ENCODE results near the gene GNAQ.
"Not testable (repeated sequence)": the region's sequence is repeated elsewhere in the genome, so short reads cannot be mapped to it uniquely, and the experiment has no call there.

GNAQ gene

DNA sequence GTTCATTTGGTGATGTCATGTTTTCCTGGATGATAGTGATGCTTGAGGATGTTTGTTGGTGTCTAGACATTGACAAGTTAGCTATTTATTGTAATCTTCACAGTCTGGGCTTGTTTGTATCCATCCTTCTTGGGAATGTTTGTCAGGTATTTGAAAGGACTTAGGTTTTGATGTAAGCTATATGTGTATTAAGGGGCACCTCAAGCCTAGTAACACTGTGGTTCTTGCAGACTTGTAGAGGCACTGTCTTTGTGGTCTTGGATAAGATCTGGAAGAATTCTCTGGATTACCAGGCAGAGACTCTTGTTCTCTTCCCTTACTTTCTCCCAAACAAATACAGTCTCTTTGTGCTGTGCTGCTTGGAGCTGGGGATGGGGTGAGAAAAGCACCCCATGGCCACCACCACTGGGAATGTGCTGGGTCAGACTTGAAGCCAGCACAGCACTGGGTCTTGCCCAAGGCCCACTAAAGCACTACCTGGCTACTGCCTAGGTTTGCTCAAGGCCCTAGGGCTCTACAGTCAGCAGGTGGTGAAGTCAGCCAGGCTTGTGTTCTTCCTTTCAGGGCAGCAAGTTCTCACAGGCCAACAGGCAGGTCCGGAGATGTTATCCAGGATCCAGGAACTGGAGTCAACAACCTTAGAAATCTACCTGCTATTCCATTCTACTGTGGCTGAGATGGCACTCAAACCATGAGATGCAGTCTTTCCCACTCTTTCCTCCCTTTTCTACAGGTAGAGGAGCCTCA is 334.2 kb downstream of the GNAQ start:
- TF ChIP-seq, protein P1, sequence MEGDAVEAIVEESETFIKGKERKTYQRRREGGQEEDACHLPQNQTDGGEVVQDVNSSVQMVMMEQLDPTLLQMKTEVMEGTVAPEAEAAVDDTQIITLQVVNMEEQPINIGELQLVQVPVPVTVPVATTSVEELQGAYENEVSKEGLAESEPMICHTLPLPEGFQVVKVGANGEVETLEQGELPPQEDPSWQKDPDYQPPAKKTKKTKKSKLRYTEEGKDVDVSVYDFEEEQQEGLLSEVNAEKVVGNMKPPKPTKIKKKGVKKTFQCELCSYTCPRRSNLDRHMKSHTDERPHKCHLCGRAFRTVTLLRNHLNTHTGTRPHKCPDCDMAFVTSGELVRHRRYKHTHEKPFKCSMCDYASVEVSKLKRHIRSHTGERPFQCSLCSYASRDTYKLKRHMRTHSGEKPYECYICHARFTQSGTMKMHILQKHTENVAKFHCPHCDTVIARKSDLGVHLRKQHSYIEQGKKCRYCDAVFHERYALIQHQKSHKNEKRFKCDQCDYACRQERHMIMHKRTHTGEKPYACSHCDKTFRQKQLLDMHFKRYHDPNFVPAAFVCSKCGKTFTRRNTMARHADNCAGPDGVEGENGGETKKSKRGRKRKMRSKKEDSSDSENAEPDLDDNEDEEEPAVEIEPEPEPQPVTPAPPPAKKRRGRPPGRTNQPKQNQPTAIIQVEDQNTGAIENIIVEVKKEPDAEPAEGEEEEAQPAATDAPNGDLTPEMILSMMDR (IDR thresholded peaks at IDR 0.05; ENCODE audit: insufficient read depth, low read depth, low read length, missing control alignments) = no peak

DNA sequence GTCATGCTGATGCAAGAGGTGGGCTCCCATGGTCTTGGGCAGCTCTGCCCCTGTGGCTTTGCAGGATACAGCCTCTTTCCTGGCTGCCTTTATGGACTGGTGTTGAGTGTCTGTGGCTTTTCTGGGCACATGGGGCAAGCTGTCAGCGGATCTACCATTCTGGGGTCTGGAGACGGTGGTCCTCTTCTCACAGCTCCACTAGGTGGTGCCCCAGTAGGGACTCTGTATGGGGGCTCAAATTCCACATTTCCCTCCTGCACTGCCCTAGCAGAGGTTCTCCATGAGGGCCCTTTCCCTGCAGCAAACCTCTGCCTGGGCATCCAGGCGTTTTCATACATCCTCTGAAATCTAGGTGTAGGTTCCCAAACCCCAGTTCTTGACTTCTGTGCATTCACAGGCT is 340.9 kb downstream of the GNAQ start:
- DNase-seq (ENCODE audit: low read depth); H3K4me3 ChIP-seq (ENCODE audit: low read depth, low read length): not testable (repeated sequence)

More for the DNA sequence above, 334.2 kb downstream of the GNAQ start:
- H3K4me3 ChIP-seq (ENCODE audit: low read depth, low read length) = no peak overlapping the region
- DNase-seq (ENCODE audit: low read depth) = no peak

DNA sequence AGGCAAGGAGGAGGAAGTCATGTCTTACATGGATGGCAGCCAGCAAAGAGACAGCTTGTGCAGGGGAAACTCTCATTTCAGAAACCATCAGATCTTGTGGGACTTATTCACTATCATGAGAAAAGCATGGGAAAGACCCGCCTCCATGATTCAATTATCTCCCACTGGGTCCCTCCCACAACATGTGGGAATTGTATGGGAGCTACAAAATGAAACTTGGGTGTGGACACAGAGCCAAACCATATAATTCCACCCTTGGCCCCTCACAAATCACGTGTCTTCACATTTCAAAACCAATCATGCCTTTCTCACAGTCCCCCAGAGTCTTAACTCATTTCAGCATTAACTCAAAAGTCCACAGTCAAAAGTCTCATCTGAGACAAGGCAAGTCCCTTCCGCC is 341.5 kb downstream of the GNAQ start:
- H3K4me3 ChIP-seq (ENCODE audit: low read depth, low read length); DNase-seq (ENCODE audit: low read depth): not testable (repeated sequence)

DNA sequence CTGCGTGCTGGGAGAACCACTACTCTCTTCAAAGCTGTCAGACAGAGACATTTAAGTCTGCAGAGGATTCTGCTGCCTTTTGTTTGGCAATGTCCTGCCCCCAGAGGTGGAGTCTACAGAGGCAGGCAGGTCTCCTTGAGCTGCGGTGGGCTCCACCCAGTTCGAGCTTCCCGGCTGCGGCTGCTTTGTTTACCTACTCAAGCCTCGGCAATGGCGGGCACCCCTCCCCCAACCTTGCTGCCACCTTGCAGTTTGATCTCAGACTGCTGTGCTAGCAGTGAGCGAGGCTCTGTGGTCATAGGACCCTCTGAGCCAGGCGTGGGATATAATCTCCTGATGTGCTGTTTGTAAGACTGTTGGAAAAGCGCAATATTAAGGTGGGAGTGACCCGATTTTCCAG is 343.9 kb downstream of the GNAQ start:
- not testable (repeated sequence) for H3K4me3 ChIP-seq (ENCODE audit: low read depth, low read length); DNase-seq (ENCODE audit: low read depth)

DNA sequence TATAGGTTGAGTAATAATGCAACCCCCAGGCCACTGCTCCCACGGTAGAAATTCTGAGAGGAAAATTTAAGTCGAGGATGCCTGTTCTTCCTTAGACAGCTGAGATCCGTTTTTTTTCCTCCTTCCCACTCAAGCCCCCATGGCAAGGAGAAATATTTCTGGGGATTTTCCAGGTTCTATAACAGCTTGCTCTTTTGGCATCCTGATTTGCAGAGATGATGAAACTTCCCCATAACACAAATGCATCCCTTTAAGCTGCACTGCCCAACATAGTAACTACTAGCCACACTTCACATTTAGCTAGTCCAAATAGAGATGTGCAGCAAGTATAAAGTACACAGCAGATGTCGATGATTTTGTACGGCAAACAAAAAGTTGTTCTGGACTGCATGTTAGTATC is 351.0 kb downstream of the GNAQ start:
- H3K4me3 ChIP-seq (ENCODE audit: low read depth, low read length) = no peak overlapping the region
- DNase-seq (ENCODE audit: low read depth) = no peak
- TF ChIP-seq, protein P1 (IDR thresholded peaks at IDR 0.05; ENCODE audit: insufficient read depth, low read depth, low read length, missing control alignments) = no peak

DNA sequence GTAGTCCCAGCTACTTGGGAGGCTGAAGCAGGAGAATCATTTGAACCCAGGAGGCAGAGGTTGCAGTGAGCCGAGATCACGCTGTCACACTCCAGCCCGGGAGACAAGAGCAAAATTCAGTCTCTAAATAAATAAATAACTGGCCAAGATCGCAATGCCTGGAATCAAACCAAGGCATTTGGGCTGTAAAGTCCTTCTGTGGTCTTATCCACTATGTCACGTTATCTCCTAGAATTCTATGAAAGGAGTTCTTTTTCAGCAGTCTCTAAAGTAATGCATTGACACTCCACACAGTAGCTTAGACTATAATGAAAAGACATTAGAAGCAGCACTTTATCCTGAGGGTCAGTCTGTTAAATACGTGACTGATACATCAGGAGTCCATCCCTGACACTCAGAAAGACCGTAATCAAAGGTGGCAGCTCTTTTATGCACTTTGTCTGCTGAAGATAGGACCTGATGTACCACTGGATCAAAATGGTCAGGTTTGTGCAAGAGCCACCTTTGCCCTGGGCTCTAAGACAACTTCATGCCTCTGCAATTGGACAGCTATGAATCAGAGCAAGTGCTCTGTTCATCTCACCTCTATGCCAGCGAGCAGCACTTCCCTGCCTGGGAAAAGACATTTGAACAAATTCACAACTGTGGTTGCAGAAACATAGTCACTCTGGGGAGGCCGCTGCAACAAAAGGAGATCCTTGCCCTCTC is 351.8 kb downstream of the GNAQ start:
- no peak overlapping the region for H3K4me3 ChIP-seq (ENCODE audit: low read depth, low read length)
- DNase-seq (ENCODE audit: low read depth) = no peak
- TF ChIP-seq, protein P1 (IDR thresholded peaks at IDR 0.05; ENCODE audit: insufficient read depth, low read depth, low read length, missing control alignments) = no peak

DNA sequence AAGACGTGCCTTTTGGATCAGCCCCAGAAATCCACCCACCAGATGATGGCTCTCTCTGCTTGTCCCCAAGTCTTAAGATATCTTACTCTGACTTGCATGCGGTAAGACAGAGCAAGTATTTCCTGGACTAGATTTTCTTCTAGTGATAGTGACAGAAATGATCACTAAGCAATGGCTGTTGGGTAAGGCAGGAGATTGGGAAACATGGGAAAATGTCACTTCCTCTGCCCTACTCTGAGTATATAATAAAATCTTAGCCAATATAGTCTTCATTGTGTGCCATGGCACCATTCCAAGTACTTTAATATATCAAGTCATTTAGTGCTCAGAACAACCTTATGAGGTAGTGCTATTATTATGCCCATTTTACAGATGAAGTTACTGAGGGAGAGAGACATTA is 352.5 kb downstream of the GNAQ start:
- TF ChIP-seq, protein P1 (IDR thresholded peaks at IDR 0.05; ENCODE audit: insufficient read depth, low read depth, low read length, missing control alignments) = no peak
- DNase-seq (ENCODE audit: low read depth) = no peak
- H3K4me3 ChIP-seq (ENCODE audit: low read depth, low read length) = no peak overlapping the region

DNA sequence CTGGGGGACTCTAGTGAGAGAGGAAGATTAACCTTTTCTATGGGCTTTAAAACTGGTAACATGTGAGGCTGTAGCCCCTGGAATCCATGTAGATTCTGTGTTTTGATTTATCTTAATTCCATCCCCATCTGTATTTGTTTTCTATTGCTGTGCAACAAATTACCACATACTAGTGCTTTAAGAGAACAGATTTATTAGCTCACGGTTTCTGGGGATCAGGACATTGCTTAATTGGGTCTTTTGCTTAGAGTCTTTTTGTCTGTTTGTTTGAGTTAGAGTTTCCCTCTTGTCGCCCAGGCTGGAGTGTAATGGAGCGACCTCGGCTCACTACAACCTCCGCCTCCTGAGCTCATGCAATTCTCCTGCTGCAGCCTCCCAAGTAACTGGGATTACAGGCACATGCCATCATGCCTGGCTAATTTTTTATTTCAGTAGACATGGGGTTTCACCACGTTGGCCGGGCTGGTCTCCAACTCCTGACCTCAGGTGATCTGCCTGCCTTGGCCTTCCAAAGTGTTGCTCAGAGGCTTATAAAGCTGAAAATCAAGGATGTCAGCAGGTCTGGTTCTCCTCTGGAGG is 353.6 kb downstream of the GNAQ start:
- no peak for DNase-seq (ENCODE audit: low read depth)
- no peak overlapping the region for H3K4me3 ChIP-seq (ENCODE audit: low read depth, low read length)
- TF ChIP-seq, protein P1 (IDR thresholded peaks at IDR 0.05; ENCODE audit: insufficient read depth, low read depth, low read length, missing control alignments) = no peak
